DMS53 (cell line): ENCODE measurements around the gene MVP.
A peak's percentile ranks its signal among the peaks of the same experiment; 100 is the strongest.
"Not testable (repeated sequence)": the region's sequence is repeated elsewhere in the genome, so short reads cannot be mapped to it uniquely, and the experiment has no call there.

Source experiments
- DNase-seq: peaks from one replicate; lab custom pipeline; 2025; lab: John Stamatoyannopoulos, UW

MVP gene

DNA sequence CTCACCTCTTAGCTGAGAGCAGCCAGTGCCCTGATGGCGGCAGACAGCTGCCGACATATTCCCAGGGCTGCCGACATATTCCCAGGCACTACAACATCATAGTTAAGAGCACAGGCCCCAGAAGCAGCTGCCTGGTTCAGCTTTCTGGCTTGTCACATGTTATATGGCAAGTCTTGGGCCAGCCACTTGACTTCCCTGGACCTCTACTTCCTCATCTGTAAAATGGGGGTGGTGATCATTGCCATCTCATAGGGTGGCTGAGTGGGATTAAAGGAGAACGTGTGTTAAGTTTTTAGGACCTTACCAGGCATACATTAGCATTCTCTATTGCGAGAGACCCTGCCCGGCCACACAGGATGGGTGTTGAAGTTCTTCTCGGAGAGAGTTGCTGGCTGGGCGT, 23.7 kb downstream of the MVP start:
- no peak for DNase-seq

GRCh38 chr16:29844575-29845331, 24.5 kb downstream of the MVP start:
- no peak for DNase-seq

GRCh38 chr16:29845656-29846055, 25.4 kb downstream of the MVP start:
- DNase-seq: no peak

- DNase-seq: peak; percentile 78
These were observed 28.4 kb downstream of the MVP start for GRCh38 chr16:29848420-29849297.

- DNase-seq: no peak
These were observed 29.2 kb downstream of the MVP start for GRCh38 chr16:29849505-29849904.

- DNase-seq: no peak
These were observed 30.7 kb downstream of the MVP start for GRCh38 chr16:29850998-29851397.

DNA sequence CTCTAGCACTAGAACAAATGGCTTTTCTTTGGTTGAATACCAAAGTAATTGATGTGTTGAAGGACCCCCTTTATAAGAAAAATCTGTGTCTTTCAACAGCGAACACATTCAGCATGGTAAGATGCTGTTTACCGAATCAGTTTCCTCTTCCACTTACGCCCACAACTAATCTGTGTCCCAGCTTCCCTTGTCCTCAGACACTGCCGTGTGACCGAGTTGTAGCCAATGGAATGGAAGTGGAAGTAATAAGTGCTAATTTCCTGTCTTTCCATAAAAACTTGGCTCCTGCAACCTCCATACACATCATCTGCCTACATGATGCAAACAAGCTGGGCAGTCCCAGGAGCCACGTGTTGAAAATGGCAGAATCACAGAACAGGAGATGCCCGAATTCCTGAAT, 32.4 kb downstream of the MVP start:
- no peak for DNase-seq

- DNase-seq: peak; percentile 14
These were observed 34.3 kb downstream of the MVP start for GRCh38 chr16:29854520-29855100.

DNA sequence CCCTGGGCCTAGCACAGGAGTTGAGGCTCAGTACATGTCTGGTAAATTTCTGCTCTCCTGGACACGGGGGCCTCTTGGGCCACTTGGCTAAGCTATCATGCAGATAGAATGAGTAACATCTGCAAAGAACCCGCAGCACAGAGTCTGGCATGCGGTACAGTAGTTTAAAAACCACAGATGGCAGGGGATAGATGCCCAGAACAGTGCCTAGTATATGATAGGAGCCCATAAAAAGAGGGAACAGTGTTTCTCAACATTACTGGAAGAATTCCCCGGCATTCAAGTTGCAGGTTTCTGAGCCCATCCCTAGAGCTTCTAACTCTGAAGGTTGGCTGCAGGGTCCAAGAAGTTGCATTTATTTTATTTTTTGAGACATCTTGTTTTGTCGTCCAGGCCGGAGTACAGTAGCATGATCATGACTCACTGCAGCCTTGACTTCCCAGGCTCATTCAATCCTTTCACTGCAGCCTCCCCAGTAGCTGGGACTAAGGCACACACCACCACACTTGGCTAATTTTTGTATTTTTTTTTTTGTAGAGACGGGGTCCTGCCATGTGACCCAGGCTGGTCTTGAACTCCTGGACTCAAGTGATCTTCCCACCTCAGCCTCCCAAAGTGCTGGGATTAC, 37.0 kb downstream of the MVP start:
- no peak for DNase-seq

GRCh38 chr16:29858149-29858849, 38.0 kb downstream of the MVP start:
- DNase-seq: no peak

GRCh38 chr16:29858974-29859373, 38.7 kb downstream of the MVP start:
- DNase-seq: no peak

DNA sequence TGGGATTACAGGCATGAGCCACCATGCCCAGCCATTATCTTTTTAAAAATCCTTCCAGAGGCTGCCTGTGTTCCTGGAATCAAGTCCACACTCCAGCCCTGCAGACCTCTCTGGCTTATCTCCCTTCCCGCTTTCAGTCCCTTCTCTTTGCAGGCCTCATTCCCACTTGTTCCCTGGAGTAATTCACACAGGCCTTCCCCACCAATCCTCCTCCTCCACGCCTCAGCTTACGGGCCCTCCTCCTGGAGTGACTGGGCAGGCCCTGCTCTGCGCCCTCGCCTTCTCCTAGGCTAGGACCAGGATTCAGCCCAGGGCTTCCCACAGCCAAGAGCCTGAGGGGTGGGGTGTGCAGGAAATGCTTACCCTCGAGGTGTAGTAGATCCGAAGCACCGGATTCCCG, 40.0 kb downstream of the MVP start:
- DNase-seq: no peak

- DNase-seq: peak; percentile 53
These were observed 42.2 kb downstream of the MVP start for GRCh38 chr16:29862383-29862883.

DNA sequence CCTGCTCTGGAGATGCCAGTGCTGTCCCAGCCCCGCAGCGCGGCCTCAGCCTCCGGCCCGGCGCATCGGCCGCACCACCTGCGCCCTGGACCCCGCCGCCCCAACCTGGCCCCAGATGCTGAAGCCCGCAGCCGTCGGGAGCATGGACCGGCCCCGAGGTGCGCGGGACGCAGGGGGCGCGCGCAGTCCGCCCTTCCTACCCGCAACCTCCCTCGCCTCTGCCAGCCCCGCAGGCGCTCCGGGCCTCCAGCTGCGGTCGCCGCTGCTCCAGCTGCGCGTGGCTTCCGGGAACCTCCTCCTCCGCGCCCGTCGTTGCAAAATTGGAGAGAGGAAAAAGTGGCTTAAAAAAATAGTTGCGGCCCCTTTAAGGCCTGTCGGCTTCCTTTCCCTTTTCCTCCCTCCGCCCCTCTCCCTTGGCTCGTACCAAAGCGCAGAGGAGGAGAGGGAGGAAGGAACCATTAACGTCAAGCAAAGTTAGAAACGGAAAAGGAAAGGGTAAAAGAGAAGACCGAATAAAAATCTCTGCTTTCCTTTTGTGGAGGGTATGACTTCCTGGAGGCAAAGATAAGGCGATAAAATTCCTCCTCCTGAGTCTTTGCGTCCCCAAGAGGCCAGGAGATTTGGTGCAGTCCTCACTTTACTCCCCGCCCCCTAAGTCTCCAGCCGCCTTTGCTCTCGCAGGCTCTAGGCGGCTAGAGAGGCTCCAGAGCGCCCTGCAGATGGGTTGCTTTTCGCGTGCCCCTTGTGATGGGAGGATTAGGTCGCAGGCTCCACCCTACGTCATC, 42.8 kb downstream of the MVP start, which contains the start of gene CDIPT:
TSS of gene CDIPT (minus strand) at position 343 of the 785 bp plus-strand sequence. CDS start 369 bp downstream, outside the sequence.
- DNase-seq: peak; percentile 97

DNA sequence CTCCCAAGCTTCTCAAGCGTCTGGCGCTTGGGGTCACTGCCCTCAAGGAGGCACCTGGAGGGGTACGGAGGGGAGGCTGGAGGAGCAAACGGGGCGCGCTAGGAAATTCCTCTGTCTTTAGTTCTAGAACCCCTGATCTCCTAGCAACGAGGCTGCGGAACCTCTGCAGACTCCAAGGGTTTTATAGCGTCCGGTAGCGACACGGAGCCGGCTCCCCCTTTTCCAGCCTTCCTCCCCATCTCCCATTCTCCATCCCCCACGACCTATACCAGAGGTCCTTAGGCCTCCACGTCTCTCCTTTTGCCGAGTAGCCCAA, 43.4 kb downstream of the MVP start:
- peak; percentile 54 for DNase-seq

DNA sequence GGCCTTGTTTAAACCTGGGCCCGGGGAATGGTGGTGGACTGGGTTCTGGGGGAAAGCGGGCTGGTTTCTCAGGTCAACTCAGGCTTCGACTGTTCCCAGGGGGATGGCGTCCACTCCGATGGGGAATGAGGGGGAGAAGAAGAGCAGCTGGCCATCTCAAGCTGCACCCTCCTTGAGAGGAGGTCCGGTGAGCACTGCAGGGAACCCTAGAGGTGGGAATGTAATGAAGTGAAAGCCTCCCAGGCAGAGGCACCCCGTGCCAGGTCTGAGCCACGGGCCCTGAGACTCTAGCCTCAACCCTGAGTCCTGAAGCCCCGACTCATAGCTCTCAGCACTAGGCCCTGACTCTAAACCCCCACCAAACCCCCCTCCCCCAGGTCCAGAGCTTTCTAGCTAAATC, 43.9 kb downstream of the MVP start:
- peak; percentile 40 for DNase-seq

- DNase-seq: peak; percentile 14
These were observed 48.2 kb downstream of the MVP start for GRCh38 chr16:29868396-29869009.

DNA sequence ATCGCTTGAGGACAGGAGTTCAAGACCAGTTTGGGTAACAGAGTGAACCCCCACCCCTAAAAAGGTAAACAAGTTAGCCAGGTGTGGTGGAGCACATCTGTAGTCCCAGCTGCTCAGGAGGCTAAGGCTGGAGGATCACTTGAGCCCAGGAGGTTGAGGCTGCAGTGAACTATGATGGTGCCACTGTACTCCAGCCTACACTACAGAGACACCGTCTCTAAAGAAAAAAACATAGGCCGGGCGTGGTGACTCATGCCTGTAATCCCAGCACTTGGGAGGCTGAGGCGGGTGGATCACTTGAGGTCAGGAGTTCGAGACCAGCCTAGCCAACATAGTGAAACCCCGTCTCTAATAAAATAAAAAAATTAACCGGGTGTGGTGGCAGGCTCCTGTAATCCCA, 48.8 kb downstream of the MVP start:
- not testable (repeated sequence) for DNase-seq

DNA sequence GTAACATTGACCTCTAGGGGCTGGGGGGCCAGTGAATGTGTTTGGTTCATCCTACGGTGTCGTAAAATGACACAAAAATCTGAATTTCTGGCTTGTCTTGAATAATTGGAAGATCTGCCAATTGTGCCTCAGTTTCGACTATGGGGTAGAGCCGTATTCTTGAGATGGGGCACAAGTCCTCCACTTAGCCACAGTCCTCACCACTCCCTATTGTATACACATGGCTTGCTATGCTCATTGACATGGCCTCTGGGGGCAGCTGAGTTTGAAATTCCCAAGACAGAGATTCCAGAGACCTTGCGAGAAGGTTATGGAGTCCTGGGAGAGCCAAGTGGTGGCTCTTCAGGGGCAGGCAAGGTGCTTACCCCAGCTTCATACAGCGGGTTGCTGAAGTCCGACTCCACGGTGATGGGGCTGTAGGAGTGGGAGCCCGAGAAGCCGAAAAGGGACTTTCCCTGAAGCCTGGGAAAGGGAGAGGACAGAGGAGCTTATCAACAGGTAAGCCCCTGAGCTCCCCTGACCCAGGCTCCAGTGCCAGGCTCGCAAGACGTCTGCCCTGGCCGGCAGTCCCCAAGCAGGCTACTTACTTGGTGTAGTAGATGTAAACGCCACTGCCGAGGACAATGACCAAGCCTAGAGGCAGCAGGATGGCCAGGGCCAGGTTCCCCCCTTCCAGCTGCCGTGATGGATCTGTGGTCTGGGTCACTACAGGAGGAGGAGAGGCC, 51.7 kb downstream of the MVP start:
- DNase-seq: no peak

DNA sequence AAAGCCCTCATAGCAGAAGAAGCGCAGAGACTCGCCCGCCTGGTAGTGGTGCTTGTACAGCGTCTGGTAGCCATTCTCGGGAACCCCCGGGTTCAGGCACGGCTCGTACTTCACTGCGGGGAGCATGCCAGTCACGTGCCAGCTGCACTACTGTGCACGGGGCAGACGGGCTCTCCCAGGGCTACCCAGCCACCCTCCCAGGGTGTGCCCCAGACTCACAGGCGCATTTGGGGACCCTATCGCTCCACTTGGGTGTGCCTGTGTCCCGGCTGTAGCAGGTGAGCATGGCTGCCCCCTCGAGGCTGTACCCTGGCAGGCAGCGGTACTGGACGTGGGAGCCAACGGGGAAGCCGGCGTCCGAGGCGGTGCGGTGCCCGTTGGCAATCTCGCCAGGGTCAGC, 53.1 kb downstream of the MVP start:
- no peak for DNase-seq
